ENCODE data around the gene SEC61B. TPM values are rescaled to one million over a fixed set of nuclear protein-coding genes. Genes with fewer than 3 reads are reported as not detected.

Gene SEC61B
- total RNA-seq, 4 donors from 2014 or later = 50.5 to 121 (median 67.6) TPM

GRCh38 chr9:99253772-99254431 is 31.8 kb downstream of the SEC61B start:
- no peak for TF ChIP-seq CTCF (IDR thresholded peaks at IDR 0.05; ENCODE audit: low read depth)

GRCh38 chr9:99255651-99256050 is 33.6 kb downstream of the SEC61B start:
- no peak for TF ChIP-seq CTCF (IDR thresholded peaks at IDR 0.05; ENCODE audit: low read depth)

GRCh38 chr9:99257723-99258389 is 35.8 kb downstream of the SEC61B start:
- no peak for TF ChIP-seq CTCF (IDR thresholded peaks at IDR 0.05; ENCODE audit: low read depth)

GRCh38 chr9:99259231-99259918 is 37.3 kb downstream of the SEC61B start:
- TF ChIP-seq CTCF (IDR thresholded peaks at IDR 0.05; ENCODE audit: low read depth) = no peak

GRCh38 chr9:99261923-99262322 is 39.8 kb downstream of the SEC61B start:
- TF ChIP-seq CTCF (IDR thresholded peaks at IDR 0.05; ENCODE audit: low read depth) = no peak

- no peak for TF ChIP-seq CTCF (IDR thresholded peaks at IDR 0.05; ENCODE audit: low read depth)
Measured at GRCh38 chr9:99262949-99263418, 40.9 kb downstream of the SEC61B start.

- TF ChIP-seq CTCF (IDR thresholded peaks at IDR 0.05; ENCODE audit: low read depth) = no peak
Measured at GRCh38 chr9:99264070-99264680, 42.1 kb downstream of the SEC61B start.
